SW480 (cell line): ENCODE results near the gene FAM98C.
A peak's percentile ranks its signal among the peaks of the same experiment; 100 is the strongest.

ENCODE experiments used
- DNase-seq: peaks from one replicate; pipeline ENCODE4 v3.0.0-alpha.2; 2016; ENCODE audit warnings: low spot score

Gene FAM98C

GRCh38 chr19:38378866-38379265, 24.0 kb upstream of the FAM98C start:
- DNase-seq = no peak

GRCh38 chr19:38381138-38381537, 21.8 kb upstream of the FAM98C start:
- no peak for DNase-seq

DNA sequence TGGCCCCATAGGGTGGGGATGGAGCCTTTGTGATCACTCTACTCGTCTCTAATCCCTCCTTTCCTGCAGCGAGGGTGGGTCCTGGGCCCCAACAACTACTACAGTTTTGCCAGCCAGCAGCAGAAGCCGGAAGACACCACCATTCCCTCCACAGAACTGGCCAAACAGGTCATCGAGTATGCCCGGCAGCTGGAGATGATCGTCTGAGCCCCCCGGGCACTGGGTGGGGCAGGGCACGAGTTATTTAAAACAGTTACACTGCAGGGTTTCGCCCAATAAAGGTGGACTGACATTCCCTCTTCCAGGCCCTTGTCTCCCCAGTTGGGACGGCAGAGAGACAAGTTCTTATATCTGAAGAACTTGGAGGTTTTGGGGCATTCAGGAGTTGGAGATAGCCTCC, 19.7 kb upstream of the FAM98C start:
- DNase-seq = no peak

GRCh38 chr19:38383743-38384142, 19.1 kb upstream of the FAM98C start:
- no peak for DNase-seq

DNA sequence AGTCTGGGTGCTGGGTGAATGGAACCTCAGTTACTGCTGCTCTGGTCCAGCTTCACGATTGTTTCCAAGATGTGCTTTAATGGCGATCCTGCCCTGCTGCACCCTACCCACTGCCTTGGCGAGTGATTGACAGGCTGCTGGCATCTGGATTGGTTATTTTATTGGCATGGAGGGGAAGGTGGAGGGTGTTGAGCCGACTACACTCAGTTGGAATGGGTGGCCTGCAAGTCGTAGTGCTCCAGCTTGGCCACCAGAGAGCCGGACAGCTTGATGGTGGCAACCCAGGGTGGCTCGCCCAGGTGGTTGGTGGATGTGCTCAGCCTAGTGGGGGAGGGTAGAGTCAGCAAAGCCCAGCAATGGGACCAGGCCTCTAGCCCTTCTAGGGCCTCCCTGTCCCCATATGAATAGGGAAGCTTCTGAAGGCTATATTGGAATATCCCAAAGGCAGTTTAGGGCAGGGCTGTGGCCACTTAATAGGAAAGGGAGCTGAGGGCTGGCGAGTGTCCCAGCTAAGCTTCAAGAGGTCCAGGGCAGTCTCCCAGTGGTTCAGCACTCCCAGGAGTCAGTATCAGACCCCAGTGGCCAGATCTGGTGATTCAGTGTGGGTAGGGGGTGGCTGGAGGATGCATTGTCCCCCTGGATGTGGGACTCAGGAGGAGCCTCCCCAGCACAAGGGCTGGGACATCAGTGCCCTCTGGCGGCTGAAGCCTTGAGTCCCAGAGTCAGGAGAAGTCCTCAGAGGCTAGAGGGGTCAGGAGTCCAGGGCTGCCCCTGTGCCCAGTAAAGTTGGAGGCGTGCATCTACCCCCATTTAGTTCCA, 18.5 kb upstream of the FAM98C start:
- peak; percentile 38 for DNase-seq

DNA sequence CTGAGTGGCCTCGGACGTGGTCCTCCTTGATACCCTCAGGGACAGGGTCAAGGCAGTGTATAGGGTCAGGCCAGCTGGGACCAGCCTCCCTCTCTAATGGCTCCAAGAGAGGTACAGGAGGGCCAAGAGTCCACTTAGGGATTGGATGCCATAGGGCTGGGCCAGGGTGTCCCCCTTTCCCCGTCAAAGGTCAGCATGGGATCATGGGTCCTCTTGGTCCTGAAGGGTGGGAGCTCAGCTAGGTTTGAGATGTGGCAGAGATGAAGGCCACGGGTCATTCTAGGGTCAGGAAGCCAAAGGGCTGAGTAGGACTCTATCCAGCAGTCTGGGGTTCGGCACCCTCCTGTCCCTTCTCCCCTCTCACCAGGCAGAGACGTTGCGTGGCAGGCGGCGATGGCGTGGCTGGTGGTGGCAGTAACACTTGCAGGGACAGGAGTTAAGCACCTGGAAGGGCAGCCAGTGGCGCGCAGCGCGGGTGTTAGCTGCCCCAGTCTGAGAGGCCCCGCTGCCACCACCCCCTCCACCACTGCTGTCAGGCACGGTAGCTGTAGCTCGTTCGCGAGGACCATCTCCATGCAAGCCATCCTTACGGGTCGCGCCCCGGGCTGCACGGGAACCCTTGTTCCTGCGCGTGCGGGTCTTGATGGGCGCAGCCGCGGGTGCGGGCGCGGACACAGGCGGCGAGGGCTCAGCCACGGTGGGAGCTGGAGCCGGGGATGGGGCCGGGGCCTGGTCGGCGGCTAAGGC, 17.7 kb upstream of the FAM98C start:
- no peak for DNase-seq

- DNase-seq = no peak
Measured at GRCh38 chr19:38385804-38386257, 17.1 kb upstream of the FAM98C start.

DNA sequence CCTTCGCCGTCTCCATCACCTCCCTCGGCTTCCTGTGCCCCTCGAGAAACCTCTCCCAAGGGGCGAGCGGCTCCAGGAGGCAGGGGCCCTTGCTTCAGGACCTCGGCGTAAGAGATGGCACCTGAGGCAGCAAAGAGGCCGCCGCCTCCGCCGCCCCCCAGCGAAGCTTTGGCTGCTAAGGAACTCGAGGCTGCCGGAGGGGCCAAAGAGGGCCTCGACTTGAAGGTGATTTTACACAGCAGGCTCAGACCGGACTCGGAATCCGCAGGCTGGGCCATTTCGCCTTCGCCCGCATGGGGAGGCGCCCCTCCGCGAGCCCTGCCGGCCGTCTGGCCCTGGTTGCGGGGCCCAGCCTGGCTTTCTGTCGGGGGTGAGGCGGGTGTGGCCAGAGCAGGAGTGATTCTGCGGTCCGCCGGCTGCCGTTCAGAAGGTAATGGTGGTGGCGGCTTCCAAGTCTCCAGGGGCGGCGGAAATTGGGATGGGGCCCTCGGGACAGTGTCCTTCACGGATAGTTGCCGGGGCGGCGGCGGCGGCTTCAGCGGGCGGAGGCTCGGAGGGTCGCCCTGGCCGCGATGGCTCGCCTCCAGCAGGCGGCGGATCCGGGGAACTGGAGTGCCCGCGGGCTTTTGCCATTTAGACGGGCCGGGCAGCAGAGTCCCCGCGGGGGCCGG, 16.5 kb upstream of the FAM98C start:
- no peak for DNase-seq

DNA sequence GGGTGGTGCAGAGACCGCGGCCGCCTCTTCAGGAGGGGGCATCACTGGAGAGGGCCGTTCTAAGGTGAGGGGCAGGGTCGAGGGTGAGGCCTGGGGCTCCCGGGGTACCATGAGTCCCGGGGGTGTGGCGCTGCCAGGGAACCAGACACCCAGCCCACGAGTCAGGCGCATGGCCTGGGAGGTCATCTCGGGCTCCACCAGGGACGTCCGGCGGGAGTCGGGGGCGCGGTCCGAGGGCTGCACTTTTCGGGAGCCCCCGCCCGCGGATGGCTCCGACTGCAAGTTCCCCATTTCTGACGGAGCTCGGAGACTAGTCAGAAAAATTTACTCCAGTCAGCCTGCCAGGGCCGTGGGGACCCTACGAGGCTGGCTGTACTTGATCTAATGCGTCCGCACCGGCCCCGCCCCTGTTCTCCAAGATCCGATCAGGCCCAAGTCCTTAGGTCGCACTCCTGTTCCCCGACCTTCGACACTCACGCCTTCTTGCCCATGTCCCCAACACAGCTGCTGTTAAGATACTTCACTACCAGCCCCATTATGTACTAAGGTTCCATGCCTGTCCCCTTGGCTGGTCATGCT, 15.8 kb upstream of the FAM98C start:
- no peak for DNase-seq

DNA sequence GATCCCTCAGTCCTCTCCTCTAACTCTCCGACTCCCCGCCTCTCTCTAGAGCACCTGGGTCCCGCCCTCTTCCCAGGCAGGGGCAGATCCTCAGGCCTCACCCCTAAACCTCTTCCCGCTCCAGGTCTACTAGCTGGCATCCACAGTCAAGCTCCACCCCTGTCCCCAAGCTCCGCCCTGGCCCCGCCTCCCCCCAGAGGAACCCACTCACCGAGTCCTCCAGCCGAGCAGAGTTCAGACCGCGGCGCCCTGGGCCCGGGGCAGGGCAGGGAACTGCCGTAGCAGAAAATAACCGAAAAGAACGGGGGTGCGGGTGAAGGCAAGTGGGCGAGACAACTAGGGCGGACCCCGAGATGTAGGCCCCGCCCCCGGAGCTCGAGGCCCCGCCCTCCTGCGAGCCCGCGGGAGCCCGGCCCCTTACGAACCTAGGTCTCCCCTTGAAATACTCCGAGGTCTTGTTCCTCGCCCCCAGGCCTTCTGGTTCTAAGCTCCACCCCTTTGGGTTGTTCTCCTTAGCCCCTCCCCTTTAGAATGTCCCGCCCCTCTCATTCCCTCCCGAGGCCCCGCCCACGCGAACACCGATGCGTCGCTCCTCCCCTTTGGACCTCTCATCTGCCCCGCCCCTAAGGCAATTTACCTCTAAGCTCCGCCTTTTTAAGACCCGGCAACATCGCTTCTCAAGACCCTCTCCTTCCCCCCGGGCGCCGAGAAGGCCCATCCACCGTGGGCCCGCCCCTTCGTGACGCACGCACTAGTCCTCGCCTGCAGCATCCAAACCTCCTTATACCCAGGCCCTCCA, 15.1 kb upstream of the FAM98C start, which contains the start of gene GGN:
Gene GGN, minus strand, starts transcription at position 485 of the 799 bp plus-strand sequence. CDS start 773 bp downstream, outside the sequence.
- peak; percentile 97 for DNase-seq

DNA sequence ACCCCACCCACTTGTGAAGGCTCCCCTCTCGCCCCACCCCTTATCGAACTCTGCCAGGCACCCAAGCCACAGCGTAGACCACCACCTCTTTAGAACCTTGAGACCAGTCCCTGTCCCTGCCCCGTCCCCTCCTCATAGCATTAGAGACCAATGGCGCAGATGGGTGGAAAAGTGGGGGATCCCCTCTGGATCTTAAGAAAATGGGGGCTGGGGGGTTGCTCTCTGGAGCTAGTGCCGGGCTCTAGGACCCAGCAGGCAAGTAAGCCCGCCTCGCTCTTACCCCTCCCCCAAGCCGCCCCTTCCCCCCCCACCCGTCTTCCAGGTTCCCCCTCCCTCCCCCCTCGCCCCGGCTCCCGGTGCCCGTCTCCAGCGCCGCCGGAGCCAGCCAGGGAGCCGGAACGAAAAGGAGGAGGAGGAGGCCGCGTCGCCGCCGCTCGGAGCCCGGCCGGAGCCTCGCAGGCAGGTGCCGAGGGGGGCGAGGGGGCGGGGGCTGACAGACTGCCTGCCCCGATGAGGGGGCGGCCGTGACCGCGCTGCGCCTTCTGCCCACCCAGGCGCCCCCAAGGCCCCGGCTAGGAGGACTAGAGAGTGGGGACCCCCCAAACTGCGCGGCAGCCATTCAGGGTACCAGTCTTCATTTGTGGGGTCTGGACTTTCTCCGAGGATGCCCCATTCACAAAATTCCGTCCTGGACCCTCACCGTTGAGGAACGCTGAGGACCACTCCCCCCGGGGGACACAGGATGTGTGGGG, 14.4 kb upstream of the FAM98C start, which contains the start of gene SPRED3:
Gene SPRED3, plus strand, starts transcription at position 349 of the 752 bp plus-strand sequence. CDS start 1,606 bp downstream, outside the sequence.
- peak; percentile 43 for DNase-seq

GRCh38 chr19:38389101-38389925, 13.6 kb upstream of the FAM98C start:
- DNase-seq = peak; percentile 57

- no peak for DNase-seq
Measured at GRCh38 chr19:38389957-38390924, 12.7 kb upstream of the FAM98C start.

DNA sequence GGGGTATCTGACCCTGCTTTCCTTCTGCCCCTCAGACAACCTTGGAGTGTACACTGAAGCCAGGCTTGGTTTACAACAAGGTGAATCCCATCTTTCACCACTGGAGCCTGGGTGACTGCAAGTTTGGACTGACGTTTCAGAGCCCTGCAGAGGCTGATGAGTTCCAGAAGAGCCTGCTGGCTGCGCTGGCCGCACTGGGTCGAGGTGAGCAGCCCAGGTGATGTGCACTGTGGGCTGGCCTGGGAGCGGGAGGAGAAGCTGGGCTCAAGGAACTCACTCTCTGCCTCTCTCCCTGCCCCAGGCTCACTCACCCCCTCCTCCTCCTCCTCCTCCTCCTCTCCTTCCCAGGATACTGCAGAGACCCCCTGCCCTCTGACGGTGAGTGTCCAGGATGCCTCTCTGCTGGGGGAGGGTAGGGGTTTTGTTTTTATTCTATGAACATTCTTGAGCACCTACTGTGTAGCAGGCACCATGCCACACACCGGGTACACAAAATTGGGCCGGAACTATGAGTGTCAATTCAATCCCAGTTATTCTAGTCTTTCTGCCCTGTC, 10.9 kb upstream of the FAM98C start:
- no peak for DNase-seq

- DNase-seq = peak; percentile 52
Measured at GRCh38 chr19:38392707-38393308, 10.1 kb upstream of the FAM98C start.

DNA sequence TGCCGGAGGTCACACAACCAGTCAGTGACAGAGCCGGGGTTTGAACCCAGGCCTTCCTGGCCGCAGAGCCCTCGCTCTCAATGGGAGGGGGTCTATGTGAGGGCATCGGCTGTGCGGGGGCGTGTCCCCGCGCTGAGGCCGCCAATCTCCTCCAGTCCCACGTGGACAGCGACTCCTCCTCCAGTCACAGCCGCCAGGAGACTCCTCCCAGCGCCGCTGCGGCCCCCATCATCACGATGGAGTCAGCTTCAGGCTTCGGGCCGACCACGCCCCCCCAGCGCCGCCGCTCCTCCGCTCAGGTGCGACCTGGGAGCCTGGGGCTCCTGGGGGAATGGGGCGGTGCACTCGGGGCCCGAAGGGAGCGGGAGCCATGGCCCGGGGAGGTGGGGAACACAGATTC, 8.4 kb upstream of the FAM98C start:
- DNase-seq = no peak

DNA sequence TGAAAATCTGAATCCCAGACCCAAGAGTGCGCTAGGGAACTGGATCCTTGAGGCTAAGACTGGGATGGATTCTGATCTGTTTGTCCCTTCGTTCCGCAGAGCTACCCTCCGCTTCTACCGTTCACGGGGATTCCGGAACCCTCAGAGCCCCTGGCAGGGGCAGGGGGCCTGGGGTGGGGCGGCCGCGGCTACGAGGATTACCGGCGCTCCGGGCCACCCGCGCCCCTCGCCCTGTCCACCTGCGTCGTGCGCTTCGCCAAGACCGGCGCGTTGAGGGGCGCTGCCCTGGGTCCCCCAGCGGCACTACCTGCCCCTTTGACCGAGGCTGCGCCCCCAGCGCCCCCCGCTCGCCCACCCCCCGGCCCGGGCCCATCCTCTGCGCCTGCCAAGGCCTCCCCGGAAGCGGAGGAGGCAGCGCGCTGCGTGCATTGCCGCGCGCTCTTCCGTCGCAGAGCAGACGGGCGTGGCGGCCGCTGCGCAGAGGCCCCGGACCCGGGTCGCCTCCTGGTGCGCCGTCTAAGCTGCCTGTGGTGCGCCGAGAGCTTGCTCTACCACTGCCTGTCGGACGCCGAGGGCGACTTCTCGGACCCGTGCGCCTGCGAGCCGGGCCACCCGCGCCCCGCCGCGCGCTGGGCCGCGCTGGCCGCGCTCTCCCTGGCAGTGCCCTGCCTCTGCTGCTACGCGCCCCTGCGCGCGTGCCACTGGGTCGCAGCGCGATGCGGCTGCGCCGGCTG, 7.3 kb upstream of the FAM98C start:
- DNase-seq = no peak
